Upper lobe of left lung (tissue), 6 donors: ENCODE measurements around the gene GSX2. TPM values are rescaled to one million over a fixed set of nuclear protein-coding genes. Genes with fewer than 3 reads are reported as not detected.
A peak's percentile ranks its signal among the peaks of the same experiment; 100 is the strongest.
"Not testable (repeated sequence)": the region's sequence is repeated elsewhere in the genome, so short reads cannot be mapped to it uniquely, and the experiment has no call there.

Experiments
- ATAC-seq, 2 donors: fragments of 200-7000 bp; cut with Tn5 transposase; one replicate each; pipeline ENCODE4 v1.9.1; 2022; ENCODE audit warnings: mild to moderate bottlenecking in 2 of 2, moderate library complexity in 2 of 2; ENCODE audit not compliant: low FRiP score in 2 of 2
- DNase-seq, 2 donors: peaks; one replicate each; pipeline ENCODE4 v3.0.0-alpha.2; 2019 to 2020
- H3K27ac ChIP-seq, 4 donors: fragments of 200-600 bp; sonication (generic); one replicate each; pipeline ENCODE4 v1.5.1; 2016 to 2019
- H3K27me3 ChIP-seq, 4 donors: fragments of 200-600 bp; sonication (generic); one replicate each; pipeline ENCODE4 v1.5.1; 2017 to 2019
- H3K36me3 ChIP-seq, 4 donors: fragments of 200-600 bp; sonication (generic); one replicate each; pipeline ENCODE4 v1.5.1; 2016 to 2019
- H3K4me1 ChIP-seq, 4 donors: fragments of 200-600 bp; sonication (generic); one replicate each; pipeline ENCODE4 v1.5.1; 2018 to 2019
- H3K4me3 ChIP-seq, 4 donors: fragments of 200-600 bp; sonication (generic); one replicate each; pipeline ENCODE4 v1.5.1; 2017 to 2019; ENCODE audit warnings: mild to moderate bottlenecking in 2 of 4, moderate library complexity in 1 of 4
- H3K9me3 ChIP-seq, 4 donors: fragments of 200-600 bp; sonication (generic); one replicate each; pipeline ENCODE4 v1.5.1; 2018 to 2019
- CTCF ChIP-seq, 6 experiments: fragments of 450-650 bp in 4 of 6; fragments of 200-600 bp in 2 of 6; sonication (generic) in 2 of 6; IDR thresholded peaks; one replicate each; pipeline ENCODE4 v1.5.1; 2016 to 2019; ENCODE audit warnings: antibody characterized with exemption in 6 of 6
- EP300 ChIP-seq, 4 donors: sonication (generic); formaldehyde crosslinking; IDR thresholded peaks; one replicate each; pipeline ENCODE4 v1.5.1; 2017; ENCODE audit warnings: antibody characterized with exemption in 4 of 4, control low read depth in 2 of 4
- POLR2A ChIP-seq, 4 donors: fragments of 450-650 bp; IDR thresholded peaks; one replicate each; pipeline ENCODE4 v1.5.1; 2016 to 2017; ENCODE audit warnings: antibody characterized with exemption in 4 of 4, mild to moderate bottlenecking in 2 of 4
- POLR2AphosphoS5 ChIP-seq, 2 donors: sonication (generic); formaldehyde crosslinking; IDR thresholded peaks; one replicate each; pipeline ENCODE4 v1.5.1; 2017; ENCODE audit warnings: antibody characterized with exemption in 2 of 2
- WGBS, 2 donors: methylation state at CpG; one replicate each; pipeline ENCODE4 v1.1.5; 2017 to 2018; 5-methylcytosine and 5-hydroxymethylcytosine counted together
- total RNA-seq, 6 donors: library from RNA; depleted of rRNA in 4 of 6; stranded (reverse); fragments of >200 nt in 4 of 6; gene quantifications; one replicate each; pipeline versions ENCODE4 v1.1.0 to v1.2.1, GENCODE V29; 2016 to 2021
- donor health status: DM: no; HTN: no; CAD: no; lungs with moderate emphysema.
- donor health status: DM: no; HTN: yes; CAD: no; lungs with severe emphysema.

GSX2 gene
- total RNA-seq, 6 donors from 2014 or later, result not detected

DNA sequence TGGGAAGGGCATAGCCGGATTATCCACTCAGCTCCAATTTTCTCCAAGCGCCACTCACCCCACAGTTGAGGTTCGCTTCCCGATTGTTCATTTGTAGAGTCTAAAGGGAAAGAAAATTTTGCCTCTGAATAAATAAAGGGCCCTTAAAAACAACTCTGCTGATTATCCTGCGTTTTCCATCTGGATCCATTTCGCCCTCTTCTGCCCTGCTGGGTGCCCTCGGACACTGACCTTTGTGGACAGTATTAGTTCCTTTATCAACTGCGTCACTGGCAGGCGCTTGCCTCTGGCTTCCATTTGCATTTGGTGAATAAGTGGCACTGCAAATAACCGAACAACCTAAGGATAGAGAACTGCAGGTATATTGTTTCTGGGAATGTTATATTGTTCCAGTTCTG is 10.1 kb downstream of the GSX2 start:
- H3K4me3 ChIP-seq, result peak overlapping the region in 1 of 4 donors; percentile 8
- no peak for TF ChIP-seq POLR2A (IDR thresholded peaks at IDR 0.05)
- TF ChIP-seq EP300 (IDR thresholded peaks at IDR 0.05), result no peak
- no peak for TF ChIP-seq CTCF (IDR thresholded peaks at IDR 0.05)
- TF ChIP-seq POLR2AphosphoS5 (IDR thresholded peaks at IDR 0.05), result no peak
- ATAC-seq, result no peak

GRCh38 chr4:54113206-54113605 is 13.2 kb downstream of the GSX2 start:
- H3K9me3 ChIP-seq, DNase-seq, H3K36me3 ChIP-seq, ATAC-seq, H3K4me3 ChIP-seq, H3K27ac ChIP-seq: not testable (repeated sequence)
- 95 to 96% methylated on average over 1 of the region's 1 CpG for WGBS, 2 donors
- Histone ChIP-seq H3K4me1 (peaks cover 8 to 16% (median 14%) of the 10 kb centered on the region in 4 donors), H3K27me3 (peaks cover 0 to 25% (median 12%) of the 10 kb centered on the region in 4 donors)

More for the DNA sequence above, 10.1 kb downstream of the GSX2 start:
- H3K4me1 ChIP-seq, result peaks cover 8 to 18% (median 14%) of the 10 kb centered on the region in 4 donors
- WGBS, 2 donors, result 17 to 22% methylated on average over 10 of the region's 10 CpGs
- no peak for DNase-seq
- H3K27ac ChIP-seq, result no peak overlapping the region
- no peaks in the 10 kb centered on the region for H3K9me3 ChIP-seq
- H3K36me3 ChIP-seq, result no peaks in the 10 kb centered on the region
- H3K27me3 ChIP-seq, result peaks cover 0 to 27% (median 13%) of the 10 kb centered on the region in 4 donors

DNA sequence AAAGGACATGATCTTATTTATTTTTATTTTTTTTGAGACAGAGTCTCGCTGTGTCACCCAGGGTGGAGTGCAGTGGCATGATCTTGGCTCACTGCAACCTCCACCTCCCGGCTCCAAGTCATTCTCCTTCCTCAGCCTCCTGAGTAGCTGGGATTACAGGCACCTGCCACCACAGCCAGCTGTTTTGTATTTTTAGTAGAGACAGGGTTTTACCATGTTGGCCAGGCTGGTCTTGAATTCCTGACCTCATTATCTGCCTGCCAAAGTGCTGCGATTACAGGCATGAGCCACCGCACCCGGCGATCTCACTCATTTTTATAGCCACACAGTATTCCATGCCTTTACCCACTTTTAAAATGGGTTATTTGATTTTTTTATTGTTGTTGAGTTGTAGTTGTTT is 16.3 kb downstream of the GSX2 start:
- H3K36me3 ChIP-seq, ATAC-seq, H3K4me1 ChIP-seq, DNase-seq, H3K27me3 ChIP-seq, H3K9me3 ChIP-seq, H3K27ac ChIP-seq, H3K4me3 ChIP-seq: not testable (repeated sequence)
- 80 to 94% methylated on average over 6 of the region's 6 CpGs for WGBS, 2 donors

DNA sequence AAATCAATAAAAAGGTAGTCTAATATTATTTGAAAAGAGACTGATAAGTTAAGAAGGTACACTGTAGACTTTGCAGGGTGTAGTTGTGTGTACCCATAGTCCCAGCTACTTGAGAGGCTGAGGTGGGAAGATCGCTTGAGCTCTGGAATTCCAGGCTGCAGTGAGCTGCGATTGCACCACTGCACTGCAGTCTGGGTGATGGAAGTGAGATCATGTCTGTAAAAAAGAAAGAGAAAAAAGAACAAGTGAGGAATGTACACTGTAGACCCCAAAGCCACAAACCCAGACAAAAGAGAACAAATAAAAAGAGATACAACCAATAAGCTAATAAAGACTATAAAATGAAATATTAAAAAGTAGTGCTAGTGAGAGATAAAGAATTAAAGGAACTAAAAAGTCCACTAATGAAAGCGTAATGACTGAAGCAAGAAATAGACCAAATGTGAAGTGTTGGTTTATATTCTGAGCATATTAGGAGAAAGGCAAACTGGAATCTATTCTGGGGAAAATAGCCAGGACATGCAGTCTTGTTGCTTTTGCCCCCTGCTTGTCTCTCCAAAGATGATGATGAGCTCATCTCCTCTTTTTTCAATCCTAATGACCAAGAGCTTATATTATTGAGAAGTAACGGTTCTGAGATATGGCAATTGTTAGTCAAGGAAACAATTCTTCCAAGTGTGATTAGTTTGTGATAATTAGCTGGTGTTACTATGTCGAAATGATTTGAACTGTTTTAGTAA is 19.1 kb downstream of the GSX2 start:
- Histone ChIP-seq H3K36me3 (no peaks in the 10 kb centered on the region), H3K4me1 (no peaks in the 10 kb centered on the region), H3K27ac (no peak overlapping the region), H3K27me3 (no peaks in the 10 kb centered on the region), H3K9me3 (no peaks in the 10 kb centered on the region), H3K4me3 (no peak overlapping the region)
- peak in 1 of 2 donors; percentile 61 for ATAC-seq
- TF ChIP-seq EP300 (IDR thresholded peaks at IDR 0.05), result no peak
- TF ChIP-seq POLR2A (IDR thresholded peaks at IDR 0.05), result no peak
- TF ChIP-seq POLR2AphosphoS5 (IDR thresholded peaks at IDR 0.05), result no peak
- TF ChIP-seq CTCF (IDR thresholded peaks at IDR 0.05), result no peak
- no peak for DNase-seq
- 56 to 65% methylated on average over 5 of the region's 5 CpGs for WGBS, 2 donors

GRCh38 chr4:54120518-54120917 is 20.6 kb downstream of the GSX2 start:
- no peaks in the 10 kb centered on the region for H3K9me3 ChIP-seq
- H3K27me3 ChIP-seq, result no peaks in the 10 kb centered on the region
- H3K36me3 ChIP-seq, result no peaks in the 10 kb centered on the region
- no peak overlapping the region for H3K4me3 ChIP-seq
- no peak for ATAC-seq
- no peak for DNase-seq
- TF ChIP-seq POLR2AphosphoS5 (IDR thresholded peaks at IDR 0.05), result no peak
- no peak for TF ChIP-seq CTCF (IDR thresholded peaks at IDR 0.05)
- TF ChIP-seq EP300 (IDR thresholded peaks at IDR 0.05), result no peak
- TF ChIP-seq POLR2A (IDR thresholded peaks at IDR 0.05), result no peak
- no peak overlapping the region for H3K27ac ChIP-seq
- no peaks in the 10 kb centered on the region for H3K4me1 ChIP-seq

DNA sequence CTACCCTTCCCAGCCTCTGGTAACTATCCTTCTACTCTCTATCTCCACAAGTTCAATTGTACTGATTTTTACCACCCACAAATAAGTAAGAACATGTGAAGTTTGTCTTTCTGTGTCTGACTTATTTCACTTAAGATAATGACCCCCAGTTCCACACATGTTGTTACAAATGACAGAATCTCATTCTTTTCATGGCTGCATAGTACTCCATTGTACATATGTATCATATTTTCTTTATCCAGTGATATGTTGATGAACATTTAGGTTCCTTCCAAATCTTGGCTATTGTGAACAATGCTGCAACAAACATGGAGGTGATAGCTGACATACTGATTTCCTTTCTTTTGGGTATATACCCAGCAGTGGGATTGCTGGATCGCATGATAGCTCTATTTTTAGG is 27.7 kb downstream of the GSX2 start:
- TF ChIP-seq EP300 (IDR thresholded peaks at IDR 0.05) (no peak), CTCF (IDR thresholded peaks at IDR 0.05) (no peak), POLR2AphosphoS5 (IDR thresholded peaks at IDR 0.05) (no peak), POLR2A (IDR thresholded peaks at IDR 0.05) (no peak)
- Histone ChIP-seq H3K36me3 (no peaks in the 10 kb centered on the region), H3K27me3 (no peaks in the 10 kb centered on the region), H3K4me3 (no peak overlapping the region), H3K27ac (no peak overlapping the region), H3K4me1 (no peaks in the 10 kb centered on the region), H3K9me3 (peaks cover 6 to 12% (median 7%) of the 10 kb centered on the region in 4 donors)
- DNase-seq (no peak), ATAC-seq (no peak)
- 84 to 100% methylated on average over 1 of the region's 1 CpG for WGBS, 2 donors

DNA sequence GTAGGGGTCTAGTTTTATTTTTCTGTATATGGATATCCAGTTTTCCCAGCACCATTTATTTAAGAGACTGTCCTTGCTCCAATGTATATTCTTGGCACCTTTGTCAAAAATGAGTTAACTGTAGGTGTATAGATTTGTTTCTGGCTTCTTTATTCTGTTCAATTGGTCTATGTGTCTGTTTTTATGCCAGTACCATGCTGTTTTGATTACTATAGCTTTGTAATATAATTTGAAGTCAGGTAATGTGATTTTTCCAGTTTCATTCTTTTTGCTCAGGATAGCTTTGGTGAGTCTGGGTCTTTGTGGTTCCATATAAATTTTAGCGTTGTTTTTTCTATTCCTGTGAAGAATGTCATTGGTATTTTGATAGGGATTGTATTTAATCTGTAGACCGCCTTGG is 28.7 kb downstream of the GSX2 start:
- WGBS, 2 donors, result 98 to 100% methylated on average over 2 of the region's 2 CpGs
- ATAC-seq, H3K4me3 ChIP-seq, H3K36me3 ChIP-seq, H3K4me1 ChIP-seq, H3K27ac ChIP-seq, DNase-seq, H3K27me3 ChIP-seq: not testable (repeated sequence)
- H3K9me3 ChIP-seq, result peaks cover 6 to 12% (median 7%) of the 10 kb centered on the region in 4 donors
